Measurements from ENCODE around the gene PPFIA1.

DNA sequence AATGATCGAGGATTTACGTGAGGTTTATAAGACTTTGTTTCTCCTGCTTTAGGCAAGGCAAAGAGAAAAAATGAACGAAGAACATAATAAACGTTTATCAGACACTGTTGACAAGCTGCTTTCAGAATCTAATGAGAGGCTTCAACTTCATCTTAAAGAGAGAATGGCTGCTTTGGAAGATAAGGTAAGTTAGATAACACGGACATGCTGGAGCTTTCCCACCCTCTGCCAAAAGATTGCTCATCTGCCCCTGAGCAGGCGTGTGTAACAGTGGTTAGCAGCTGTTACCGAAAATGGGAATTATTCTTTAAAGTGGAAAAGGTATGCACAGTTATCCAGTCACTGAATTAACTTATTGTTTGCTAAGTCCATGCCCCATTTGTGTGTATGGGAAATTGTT lies 65.0 kb downstream of the PPFIA1 start:
- TF ChIP-seq CTCF (IDR thresholded peaks at IDR 0.05; ENCODE audit: low read depth, low read length) (no peak), EZH2phosphoT487 (IDR thresholded peaks at IDR 0.05; ENCODE audit: low read depth) (no peak)
